Measurements from ENCODE around the gene UGT1A6. TPM values are rescaled to one million over a fixed set of nuclear protein-coding genes. Genes with fewer than 3 reads are reported as not detected.

UGT1A6 gene
- total RNA-seq, 1 experiment from 2014 or later: 130 TPM

- no peak for DNase-seq (ENCODE audit: low read depth)
- in situ Hi-C loops (cut with HindIII; ENCODE audit: low pct_unique_long_range_greater_than_20kb, low sequenced_read_pairs): no loop called here
Measured at GRCh38 chr2:233780771-233781170, 88.1 kb downstream of the UGT1A6 start.

DNA sequence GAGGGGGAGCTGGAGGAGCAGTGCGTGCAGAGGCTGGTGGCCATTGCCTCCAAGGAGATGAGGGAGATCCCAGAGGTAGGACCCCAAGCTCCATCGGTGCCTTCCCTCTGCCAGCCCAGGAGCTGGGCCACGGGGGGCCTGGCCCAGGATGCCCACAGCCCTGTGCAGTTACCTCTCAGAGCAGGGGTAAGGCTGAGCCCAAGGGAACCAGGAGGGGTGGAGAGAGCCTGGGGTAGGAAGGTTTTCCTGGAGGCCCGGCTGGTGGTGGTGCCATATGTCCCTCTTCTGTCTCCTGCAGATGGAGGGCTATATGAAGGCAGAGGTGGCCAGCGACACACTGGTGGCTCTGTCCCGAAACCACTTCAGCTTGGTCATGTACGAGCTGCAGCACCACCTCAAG is 96.9 kb downstream of the UGT1A6 start:
- DNase-seq (ENCODE audit: low read depth): no peak
- in situ Hi-C loops (cut with HindIII; ENCODE audit: low pct_unique_long_range_greater_than_20kb, low sequenced_read_pairs): no loop called here

DNA sequence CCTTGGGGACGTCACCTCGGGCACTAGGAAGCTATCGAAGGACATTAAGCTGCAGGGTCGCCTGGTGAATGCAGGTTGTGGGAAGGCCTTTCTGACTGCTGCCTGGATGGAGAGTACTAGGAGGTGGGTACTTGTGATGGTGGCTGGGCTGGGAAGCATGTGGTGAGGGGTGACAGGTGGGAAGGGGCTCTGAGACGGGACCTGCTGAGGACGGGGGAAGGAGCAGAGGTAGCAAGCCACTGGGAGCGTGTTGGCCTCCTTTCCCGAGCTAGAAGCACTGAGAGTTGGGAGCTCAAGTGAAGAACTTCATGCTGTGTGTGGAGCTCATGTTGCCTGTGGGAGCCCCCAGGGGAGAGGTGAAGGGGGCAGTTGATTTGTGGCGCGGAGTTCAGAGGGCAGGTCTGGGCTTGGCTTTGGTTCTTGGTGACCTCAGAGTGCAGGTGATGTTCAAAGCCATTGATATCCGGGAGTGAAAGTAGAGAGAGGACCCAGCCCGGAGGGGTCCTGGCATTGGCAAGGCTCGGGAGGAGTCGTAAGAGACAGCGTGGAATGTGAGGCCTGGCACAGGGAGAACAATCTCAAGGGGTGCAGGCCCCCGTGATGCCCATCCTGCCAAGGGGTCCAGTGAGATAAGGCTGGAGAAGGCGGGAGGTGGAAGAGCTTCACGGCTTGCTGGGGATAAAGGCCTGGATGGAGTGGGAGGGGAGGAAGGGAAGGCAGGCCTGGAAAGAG is 98.6 kb downstream of the UGT1A6 start:
- in situ Hi-C loops (cut with HindIII; ENCODE audit: low pct_unique_long_range_greater_than_20kb, low sequenced_read_pairs): no loop called here
- no peak for DNase-seq (ENCODE audit: low read depth)

DNA sequence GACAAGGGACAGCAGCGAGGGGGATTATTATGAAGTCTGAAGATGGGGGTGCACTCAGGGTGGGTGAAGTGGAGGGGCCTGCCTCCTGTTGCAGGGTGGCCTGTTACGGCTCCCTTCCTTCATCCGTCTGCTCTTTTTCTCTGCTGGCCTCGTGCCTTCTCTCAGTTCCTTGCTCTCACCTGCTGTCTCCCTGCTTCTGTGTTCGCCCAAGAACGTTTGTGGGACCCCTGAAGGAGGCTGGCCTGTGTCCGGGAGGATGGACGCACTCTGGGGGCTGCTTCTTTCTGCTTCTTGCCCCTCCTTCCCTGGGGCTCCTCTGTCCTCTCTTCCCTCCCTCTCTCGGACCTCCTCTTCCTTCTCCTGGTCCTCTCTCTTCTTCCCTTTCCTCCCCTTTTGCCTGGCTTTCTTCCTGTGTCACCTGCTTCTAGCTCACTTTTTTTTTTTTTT is 99.2 kb downstream of the UGT1A6 start:
- in situ Hi-C loops (cut with HindIII; ENCODE audit: low pct_unique_long_range_greater_than_20kb, low sequenced_read_pairs): no loop called here
- DNase-seq (ENCODE audit: low read depth): no peak

- in situ Hi-C loops (cut with HindIII; ENCODE audit: low pct_unique_long_range_greater_than_20kb, low sequenced_read_pairs): no loop called here
Measured at GRCh38 chr2:233792720-233793119, 100.0 kb downstream of the UGT1A6 start.

GRCh38 chr2:233793465-233794127 is 100.9 kb downstream of the UGT1A6 start:
- no peak for DNase-seq (ENCODE audit: low read depth)
- in situ Hi-C loops (cut with HindIII; ENCODE audit: low pct_unique_long_range_greater_than_20kb, low sequenced_read_pairs): no loop called here

More at GRCh38 chr2:233792720-233793119, 100.0 kb downstream of the UGT1A6 start:
- DNase-seq (ENCODE audit: low read depth): no peak

- DNase-seq (ENCODE audit: low read depth): no peak
- in situ Hi-C loops (cut with HindIII; ENCODE audit: low pct_unique_long_range_greater_than_20kb, low sequenced_read_pairs): no loop called here
Measured at GRCh38 chr2:233794128-233794658, 101.5 kb downstream of the UGT1A6 start.

DNA sequence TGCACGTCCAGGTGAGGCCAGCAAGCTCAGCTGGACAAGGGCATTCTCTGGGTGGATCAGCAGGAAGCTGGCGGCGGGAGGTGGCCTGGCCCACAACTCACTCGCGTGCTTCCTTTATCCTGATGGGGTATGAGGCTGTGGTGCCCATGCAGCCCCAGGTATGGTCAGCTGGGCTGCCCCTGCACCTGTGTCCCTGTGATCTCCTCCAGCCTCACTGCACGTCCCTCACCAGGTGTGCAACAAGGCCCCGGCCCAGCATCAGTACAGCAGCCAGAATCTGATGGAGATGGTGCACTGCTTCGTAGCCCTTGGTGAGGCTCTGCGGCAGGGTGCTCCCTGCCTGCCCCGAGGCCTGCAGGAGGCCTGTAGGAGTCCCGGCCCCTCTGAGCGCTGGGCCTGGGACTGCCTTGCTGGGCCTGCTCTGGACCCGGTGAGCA is 103.1 kb downstream of the UGT1A6 start:
- in situ Hi-C loops (cut with HindIII; ENCODE audit: low pct_unique_long_range_greater_than_20kb, low sequenced_read_pairs): no loop called here
- DNase-seq (ENCODE audit: low read depth): no peak

GRCh38 chr2:233796254-233796653 is 103.6 kb downstream of the UGT1A6 start:
- in situ Hi-C loops (cut with HindIII; ENCODE audit: low pct_unique_long_range_greater_than_20kb, low sequenced_read_pairs): no loop called here
- no peak for DNase-seq (ENCODE audit: low read depth)

GRCh38 chr2:233798335-233799086 is 105.8 kb downstream of the UGT1A6 start:
- in situ Hi-C loops (cut with HindIII; ENCODE audit: low pct_unique_long_range_greater_than_20kb, low sequenced_read_pairs): no loop called here
- no peak for DNase-seq (ENCODE audit: low read depth)

DNA sequence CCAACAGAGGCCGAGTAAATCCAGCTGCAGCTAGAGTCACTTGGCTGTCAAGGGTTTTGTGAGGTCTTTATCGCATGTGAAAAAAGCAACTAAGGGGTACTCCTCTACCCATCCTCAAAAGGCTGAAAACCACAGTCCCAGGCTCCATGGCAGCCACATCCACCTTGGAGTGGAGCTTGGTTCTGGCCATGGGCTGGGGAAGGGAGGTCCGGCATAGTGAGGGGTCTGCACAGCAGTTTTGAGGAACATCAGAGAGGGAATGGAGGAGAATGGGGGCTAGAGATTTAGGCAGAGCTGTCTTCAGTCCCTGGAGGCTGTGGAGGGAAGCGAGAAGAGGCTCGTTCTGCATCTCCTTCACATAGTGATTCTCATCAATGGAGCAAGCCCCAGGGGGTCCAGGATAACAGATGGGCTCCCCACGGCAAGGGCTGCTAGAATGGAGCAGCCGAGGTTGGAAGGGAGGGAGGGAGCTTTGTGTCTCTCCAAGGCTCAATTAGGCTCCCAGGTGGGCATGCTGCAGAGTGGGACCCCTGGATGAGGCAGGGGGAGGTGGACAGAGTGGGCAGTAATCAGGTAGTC is 106.5 kb downstream of the UGT1A6 start:
- in situ Hi-C loops (cut with HindIII; ENCODE audit: low pct_unique_long_range_greater_than_20kb, low sequenced_read_pairs): no loop called here
- no peak for DNase-seq (ENCODE audit: low read depth)

DNA sequence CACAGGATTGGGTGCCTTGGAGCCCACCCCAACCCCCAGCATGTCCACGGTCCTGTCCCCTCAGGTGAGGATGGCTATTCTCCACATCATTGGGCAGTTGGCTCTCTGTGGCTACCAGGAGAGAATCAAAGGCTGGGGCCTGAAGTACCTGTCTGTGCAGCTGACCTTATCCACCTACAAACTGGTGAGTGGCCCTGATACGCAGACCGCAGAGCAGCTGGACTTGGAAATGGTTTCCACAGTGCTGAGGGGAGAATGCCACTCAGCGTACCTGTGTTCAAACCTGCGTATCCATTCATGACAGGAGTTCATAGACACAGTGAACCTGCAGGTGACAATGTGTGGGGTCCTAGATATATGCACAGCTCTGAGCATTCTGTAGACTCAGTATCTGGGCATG is 107.0 kb downstream of the UGT1A6 start:
- in situ Hi-C loops (cut with HindIII; ENCODE audit: low pct_unique_long_range_greater_than_20kb, low sequenced_read_pairs): no loop called here
- DNase-seq (ENCODE audit: low read depth): no peak

- no peak for DNase-seq (ENCODE audit: low read depth)
- in situ Hi-C loops (cut with HindIII; ENCODE audit: low pct_unique_long_range_greater_than_20kb, low sequenced_read_pairs): no loop called here
Measured at GRCh38 chr2:233800208-233800607, 107.5 kb downstream of the UGT1A6 start.

DNA sequence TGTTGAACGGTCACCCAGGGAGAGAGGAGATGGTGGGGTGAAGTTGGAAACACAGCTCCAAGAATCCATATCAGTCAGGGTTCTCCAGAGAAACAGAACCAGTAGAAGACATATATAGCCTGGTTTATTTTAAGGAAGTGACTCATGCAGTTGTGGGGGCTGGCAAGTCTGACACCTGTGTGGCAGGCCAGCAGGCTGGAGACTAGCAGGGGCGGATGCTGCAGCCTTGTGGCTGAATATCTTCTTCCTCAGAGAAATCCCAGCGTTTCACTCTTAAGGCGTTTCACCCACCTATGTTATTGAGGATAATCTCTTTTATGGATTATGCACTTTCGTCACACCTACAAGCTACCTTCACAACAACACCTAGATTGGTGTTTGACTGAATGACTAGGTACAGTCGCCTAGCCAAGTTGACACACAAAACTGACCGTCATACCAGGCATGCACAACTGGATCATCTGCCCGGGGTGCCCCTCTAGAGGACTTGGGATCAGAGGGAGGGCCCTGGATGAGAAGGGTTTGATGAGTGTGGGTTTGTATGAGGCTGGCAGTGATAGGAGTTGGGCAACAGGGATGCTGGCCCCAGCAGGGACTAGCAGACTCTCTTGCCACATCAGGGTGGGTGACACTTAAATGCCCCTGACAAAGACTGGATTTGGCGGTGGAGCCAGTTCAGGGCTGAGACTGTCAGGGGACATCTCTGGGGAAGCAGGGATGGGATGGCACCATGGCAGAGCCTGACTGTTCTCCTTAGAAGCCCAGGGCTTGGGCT is 108.9 kb downstream of the UGT1A6 start:
- in situ Hi-C loops (cut with HindIII; ENCODE audit: low pct_unique_long_range_greater_than_20kb, low sequenced_read_pairs): no loop called here
- DNase-seq (ENCODE audit: low read depth): no peak

DNA sequence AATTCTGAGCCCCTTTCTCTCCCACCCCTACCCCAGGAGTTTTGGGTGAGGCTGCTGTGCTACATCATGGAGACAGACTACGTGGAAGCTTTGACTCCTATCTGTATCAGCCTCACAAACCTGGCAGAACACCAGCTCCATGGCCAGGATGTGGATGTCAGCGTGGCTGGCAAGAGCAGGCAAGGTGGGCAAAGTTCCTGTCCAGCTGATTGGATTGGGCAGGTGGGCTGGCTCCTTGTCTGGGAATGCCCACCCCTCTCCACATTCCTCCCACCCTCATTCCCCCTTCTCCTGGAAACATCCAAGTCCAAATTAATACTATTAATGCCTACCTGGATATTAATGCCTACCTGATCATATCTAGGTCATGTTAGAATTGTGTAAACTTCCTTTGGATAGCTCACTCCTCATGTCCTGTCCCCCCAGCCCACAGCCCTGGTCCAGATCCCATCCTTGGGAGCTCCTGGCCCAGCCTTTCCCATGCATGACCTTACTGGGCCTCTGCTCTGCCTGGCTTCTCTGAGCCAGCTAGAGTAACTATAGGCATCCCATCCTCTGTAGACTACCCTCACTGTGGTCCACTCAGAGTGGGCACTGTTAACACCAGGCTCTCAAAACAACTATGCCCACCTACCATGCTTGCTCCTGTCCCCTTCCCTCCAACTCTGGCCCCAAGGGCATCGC is 109.6 kb downstream of the UGT1A6 start:
- DNase-seq (ENCODE audit: low read depth): no peak
- in situ Hi-C loops (cut with HindIII; ENCODE audit: low pct_unique_long_range_greater_than_20kb, low sequenced_read_pairs): no loop called here

GRCh38 chr2:233803292-233803911 is 110.7 kb downstream of the UGT1A6 start:
- in situ Hi-C loops (cut with HindIII; ENCODE audit: low pct_unique_long_range_greater_than_20kb, low sequenced_read_pairs): no loop called here
- no peak for DNase-seq (ENCODE audit: low read depth)

DNA sequence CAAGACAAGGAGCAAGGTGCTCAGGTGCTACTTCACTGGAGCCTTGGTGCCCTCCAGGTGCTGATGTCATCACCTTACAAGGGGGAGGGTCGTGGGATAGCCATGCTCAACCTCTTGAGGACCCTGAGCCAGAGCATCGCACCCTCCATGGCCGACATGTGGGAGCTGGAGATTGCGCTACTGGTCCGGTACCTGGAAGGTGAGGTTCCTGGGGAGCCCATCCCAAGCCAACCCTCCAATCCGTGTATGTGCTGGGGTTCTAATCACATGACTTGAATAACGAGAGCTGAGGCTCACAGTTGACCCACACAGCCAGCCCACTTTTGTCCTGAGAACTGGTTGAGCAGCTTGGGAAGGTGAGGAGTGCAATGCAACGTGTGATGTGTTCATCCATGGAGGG is 111.3 kb downstream of the UGT1A6 start:
- in situ Hi-C loops (cut with HindIII; ENCODE audit: low pct_unique_long_range_greater_than_20kb, low sequenced_read_pairs): no loop called here
- no peak for DNase-seq (ENCODE audit: low read depth)
